CD4-positive, alpha-beta memory T cell (primary cell): ENCODE results near the gene FBXW4. TPM values are rescaled to one million over a fixed set of nuclear protein-coding genes. Genes with fewer than 3 reads are reported as not detected.
A peak's percentile ranks its signal among the peaks of the same experiment; 100 is the strongest.
"Not testable (repeated sequence)": the region's sequence is repeated elsewhere in the genome, so short reads cannot be mapped to it uniquely, and the experiment has no call there.

Source experiments
- CTCF ChIA-PET: fragments of 350-600 bp; sonication (Branson Sonifier 250); formaldehyde crosslinking; loops from one replicate; lab custom pipeline; 2021; ENCODE audit warnings: inconsistent platforms; ENCODE audit not compliant: partially characterized antibody; lab: Charles Lee
- POLR2A ChIA-PET: fragments of 350-600 bp; sonication (Branson Sonifier 250); formaldehyde crosslinking; loops from one replicate; lab custom pipeline; 2021; ENCODE audit not compliant: partially characterized antibody; lab: Charles Lee
- DNase-seq, 5 donors: peaks; one replicate each; pipeline versions ENCODE4 v3.0.0 to v3.0.0-alpha.2; 2020 to 2022; ENCODE audit warnings: mixed read lengths in 1 of 5
- H3K27ac ChIP-seq: one replicate; pipeline ENCODE4 v1.7.0; 2013; ENCODE audit warnings: low read depth, low read length
- H3K27me3 ChIP-seq: 2 replicates; pipeline ENCODE4 v1.7.0; 2013; ENCODE audit warnings: mild to moderate bottlenecking, low read length, moderate library complexity; ENCODE audit not compliant: insufficient read depth
- H3K36me3 ChIP-seq: 2 replicates; pipeline ENCODE4 v1.7.0; 2013; ENCODE audit warnings: mild to moderate bottlenecking, low read length, moderate library complexity; ENCODE audit not compliant: insufficient read depth
- H3K4me1 ChIP-seq: 2 replicates; pipeline ENCODE4 v1.7.0; 2013; ENCODE audit warnings: mild to moderate bottlenecking, low read length, moderate library complexity; ENCODE audit not compliant: insufficient read depth
- H3K4me3 ChIP-seq, 2 donors: one replicate each; pipeline ENCODE4 v1.7.0; 2013; ENCODE audit warnings: low read length in 2 of 2, mild to moderate bottlenecking in 1 of 2
- H3K9me3 ChIP-seq, 2 donors: one replicate each; pipeline ENCODE4 v1.7.0; 2013; ENCODE audit warnings: low read length in 2 of 2, control low read depth in 1 of 2; ENCODE audit not compliant: control insufficient read depth in 1 of 2
- H3K27ac Mint-ChIP-seq, 7 donors: one replicate each; pipeline ENCODE4 v1.8.0; 2020 to 2021; ENCODE audit warnings: mixed read lengths in 7 of 7, mild to moderate bottlenecking in 6 of 7, inconsistent platforms in 3 of 7, moderate library complexity in 3 of 7
- H3K27me3 Mint-ChIP-seq, 2 donors: one replicate each; pipeline ENCODE4 v1.8.0; 2020 to 2021; ENCODE audit warnings: mixed read lengths in 2 of 2
- H3K36me3 Mint-ChIP-seq, 2 donors: one replicate each; pipeline ENCODE4 v1.8.0; 2020 to 2021; ENCODE audit warnings: mixed read lengths in 2 of 2, inconsistent platforms in 1 of 2, mild to moderate bottlenecking in 1 of 2
- H3K4me1 Mint-ChIP-seq, 4 donors: one replicate each; pipeline ENCODE4 v1.8.0; 2020 to 2021; ENCODE audit warnings: mixed read lengths in 4 of 4, mild to moderate bottlenecking in 1 of 4
- H3K4me3 Mint-ChIP-seq, 8 donors: one replicate each; pipeline ENCODE4 v1.8.0; 2020 to 2021; ENCODE audit warnings: mixed read lengths in 8 of 8, mild to moderate bottlenecking in 7 of 8, moderate library complexity in 6 of 8, inconsistent platforms in 3 of 8
- H3K9me3 Mint-ChIP-seq, 8 donors: one replicate each; pipeline ENCODE4 v1.8.0; 2020 to 2021; ENCODE audit warnings: mixed read lengths in 8 of 8, mild to moderate bottlenecking in 5 of 8, inconsistent platforms in 3 of 8, moderate library complexity in 1 of 8
- intact Hi-C: fragments of 100-400 bp; cut with micrococcal nuclease; formaldehyde crosslinking; loops from one replicate; pipeline ENCODE4 v1.15.1; 2023
- polyA plus RNA-seq, 2 donors: library from polyadenylated mRNA; unstranded; fragments of 300-500 nt; fragmentation: Illumina TruSeq; gene quantifications; one replicate each; pipeline ENCODE4 v1.2.3, GENCODE V29; 2021
- total RNA-seq, 2 experiments: library from RNA; stranded (reverse); gene quantifications; one replicate each; pipeline ENCODE4 v1.2.3, GENCODE V29; 2021

FBXW4 gene
- total and polyA plus RNA-seq, 4 experiments from 2014 or later, result 5.1 to 96.6 (median 46.7) TPM

DNA sequence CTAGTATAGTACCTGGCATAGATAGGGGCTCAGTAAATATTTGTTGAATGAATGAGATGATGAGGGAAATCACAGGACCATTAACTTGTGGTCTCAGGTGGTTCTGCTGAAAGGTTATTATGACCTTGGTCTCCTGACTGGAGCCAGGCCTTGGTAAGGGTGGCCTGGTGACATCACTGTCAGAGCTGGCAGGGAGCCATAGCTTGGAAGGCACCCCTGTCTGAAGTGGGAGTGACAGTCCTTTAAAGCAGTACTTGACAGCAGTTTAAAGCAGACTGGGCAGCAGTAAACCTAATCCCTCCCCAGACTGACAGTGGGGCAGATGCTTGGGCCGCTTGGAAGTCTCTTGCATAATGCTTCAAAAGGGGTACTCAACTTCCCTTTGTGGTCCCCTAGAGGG is 93.4 kb downstream of the FBXW4 start:
- Mint-ChIP-seq H3K9me3 (no peaks in the 10 kb centered on the region), H3K36me3 (peaks cover 8 to 21% of the 10 kb centered on the region in 2 donors), H3K27ac (peak overlapping the region in 2 of 7 donors; percentile 27 to 75), H3K4me3 (no peak overlapping the region), H3K27me3 (no peaks in the 10 kb centered on the region), H3K4me1 (no peaks in the 10 kb centered on the region)
- Histone ChIP-seq H3K27ac (no peak overlapping the region), H3K27me3 (no peaks in the 10 kb centered on the region), H3K9me3 (no peaks in the 10 kb centered on the region), H3K4me3 (no peak overlapping the region), H3K36me3 (peaks cover under 1% of the 10 kb centered on the region), H3K4me1 (no peaks in the 10 kb centered on the region)
- intact Hi-C loops, result no loop called here
- no peak for DNase-seq
- CTCF ChIA-PET, result interaction anchor here (1.2 to 3.2 kb wide), 3 partner anchors 14 to 180 kb away, joined by 3 to 26 read pairs (median 4); no protein-coding TSS in a partner anchor
- POLR2A ChIA-PET, result no interaction called here

DNA sequence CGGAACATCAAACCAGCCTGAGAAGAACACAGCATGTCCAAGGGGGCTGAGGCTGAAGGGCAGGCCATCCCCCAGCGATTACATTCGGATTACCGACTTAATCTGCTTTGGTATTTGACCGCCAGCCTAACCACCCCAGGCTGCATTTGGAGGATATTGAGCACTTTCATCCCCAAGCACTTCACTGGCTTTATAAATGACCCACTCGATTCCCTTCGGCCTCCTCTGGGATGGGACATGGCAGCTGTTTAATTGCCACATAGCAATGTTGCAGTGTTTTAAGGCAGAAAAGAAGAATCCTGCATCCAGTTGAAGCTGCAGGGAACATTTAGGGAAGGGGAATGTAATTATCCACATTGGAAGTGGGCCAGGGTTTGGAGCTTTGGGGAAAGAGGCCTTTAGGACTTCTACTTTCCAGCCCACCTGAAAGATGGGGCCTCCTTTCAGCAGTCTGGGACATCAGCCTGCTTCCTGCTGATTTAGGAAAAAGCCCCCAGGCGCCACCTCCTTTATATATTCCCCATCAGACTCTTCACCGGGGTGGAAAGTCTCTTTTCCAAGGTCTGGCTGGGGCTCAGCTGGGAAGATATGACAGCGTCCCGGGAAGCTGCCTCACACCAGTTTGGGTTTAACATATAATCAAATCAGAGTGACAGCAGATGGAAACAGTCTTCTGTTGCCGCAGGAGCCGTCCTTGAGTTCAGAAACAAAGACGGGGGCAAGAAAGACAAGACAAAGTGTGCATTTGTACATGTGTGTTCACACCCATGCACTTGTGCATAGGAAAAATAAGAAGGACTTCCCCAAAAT is 97.7 kb downstream of the FBXW4 start:
- no peaks in the 10 kb centered on the region for H3K36me3 ChIP-seq
- POLR2A ChIA-PET, result no interaction called here
- H3K9me3 ChIP-seq, result no peaks in the 10 kb centered on the region
- H3K27me3 Mint-ChIP-seq, result no peaks in the 10 kb centered on the region
- DNase-seq, result no peak
- peaks cover 0 to 1% of the 10 kb centered on the region in 2 donors for H3K36me3 Mint-ChIP-seq
- H3K4me1 Mint-ChIP-seq, result no peaks in the 10 kb centered on the region
- H3K4me3 Mint-ChIP-seq, result no peak overlapping the region
- H3K4me3 ChIP-seq, result no peak overlapping the region
- CTCF ChIA-PET, result no interaction called here
- no peaks in the 10 kb centered on the region for H3K4me1 ChIP-seq
- H3K9me3 Mint-ChIP-seq, result no peaks in the 10 kb centered on the region
- H3K27ac Mint-ChIP-seq, result peak overlapping the region in 1 of 7 donors; percentile 48
- intact Hi-C loops, result no loop called here
- H3K27me3 ChIP-seq, result no peaks in the 10 kb centered on the region
- H3K27ac ChIP-seq, result no peak overlapping the region

DNA sequence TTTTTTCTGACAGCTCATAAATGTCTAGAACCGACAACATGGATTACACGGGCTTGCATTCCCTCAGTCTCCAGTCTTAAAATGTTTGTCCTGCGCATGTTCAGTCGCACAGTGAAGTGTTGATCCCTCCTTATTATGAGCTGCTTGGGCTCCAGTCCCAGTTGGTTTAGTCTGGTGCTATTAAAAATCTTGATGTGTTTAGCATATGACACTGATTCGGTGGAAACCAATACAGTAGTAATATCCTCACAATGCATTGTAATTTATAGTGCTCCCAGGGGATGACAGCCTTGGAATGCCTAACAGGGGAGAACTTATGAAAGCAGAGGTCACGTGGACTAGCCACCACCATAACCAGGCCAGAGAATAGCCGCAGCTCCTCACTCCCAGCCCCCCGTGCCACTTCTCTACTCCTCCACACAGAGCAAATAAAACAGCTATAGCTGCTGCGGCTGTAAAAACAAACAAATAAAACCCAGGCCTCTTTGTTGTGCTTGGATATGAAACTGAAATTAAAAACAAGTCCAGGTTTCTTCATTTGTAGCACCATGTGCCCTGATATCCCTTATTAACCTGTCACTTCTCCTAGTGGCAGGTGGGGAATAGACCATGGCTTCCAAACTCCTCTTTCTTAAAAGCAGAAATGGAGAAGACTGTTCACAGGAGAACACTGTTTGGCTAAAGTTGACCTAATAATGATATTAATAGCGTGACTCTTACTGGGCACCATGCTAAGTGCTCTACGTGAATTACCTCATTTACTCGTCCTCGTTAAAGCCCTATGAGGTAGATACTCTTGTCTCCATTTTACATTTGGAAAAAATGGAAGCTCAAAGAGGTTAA is 99.2 kb downstream of the FBXW4 start:
- Mint-ChIP-seq H3K4me3 (no peak overlapping the region), H3K27ac (no peak overlapping the region), H3K4me1 (no peaks in the 10 kb centered on the region), H3K27me3 (no peaks in the 10 kb centered on the region), H3K9me3 (no peaks in the 10 kb centered on the region), H3K36me3 (peaks cover 0 to 1% of the 10 kb centered on the region in 2 donors)
- Histone ChIP-seq H3K27ac (no peak overlapping the region), H3K4me3 (no peak overlapping the region), H3K9me3 (no peaks in the 10 kb centered on the region), H3K4me1 (no peaks in the 10 kb centered on the region), H3K36me3 (no peaks in the 10 kb centered on the region), H3K27me3 (no peaks in the 10 kb centered on the region)
- ChIA-PET CTCF (interaction anchor here (1.0 kb wide), 1 partner anchor 25 kb away, joined by 3 read pairs; no protein-coding TSS in a partner anchor), POLR2A (no interaction called here)
- DNase-seq, result no peak
- intact Hi-C loops, result no loop called here

DNA sequence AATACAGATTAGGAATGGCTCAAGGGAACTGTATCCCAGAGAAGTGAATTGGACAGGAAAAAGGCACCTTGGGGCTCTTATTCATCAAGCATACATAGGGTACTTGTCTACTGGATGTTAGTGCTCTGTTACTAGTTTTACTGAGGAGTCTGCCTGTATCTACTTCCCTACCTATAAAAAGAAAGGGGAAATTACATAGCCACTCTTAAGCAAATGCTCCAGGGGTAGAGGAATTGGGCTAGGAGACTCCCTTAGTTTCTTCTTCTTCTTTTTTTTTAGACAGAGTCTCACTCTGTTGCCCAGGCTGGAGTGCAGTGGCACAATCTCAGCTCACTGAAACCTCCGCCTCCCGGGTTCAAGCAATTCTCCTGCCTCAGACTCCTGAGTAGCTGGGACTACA is 101.6 kb downstream of the FBXW4 start:
- H3K27me3 ChIP-seq, H3K27ac Mint-ChIP-seq, intact Hi-C loops, H3K9me3 ChIP-seq, DNase-seq, H3K4me3 ChIP-seq, H3K27ac ChIP-seq, H3K36me3 Mint-ChIP-seq, H3K4me1 ChIP-seq, H3K27me3 Mint-ChIP-seq, H3K4me1 Mint-ChIP-seq, H3K36me3 ChIP-seq, POLR2A ChIA-PET, H3K9me3 Mint-ChIP-seq, H3K4me3 Mint-ChIP-seq: not testable (repeated sequence)
- CTCF ChIA-PET, result interaction anchor here (1.0 kb wide), 1 partner anchor 9 kb away, joined by 3 read pairs; no protein-coding TSS in a partner anchor

DNA sequence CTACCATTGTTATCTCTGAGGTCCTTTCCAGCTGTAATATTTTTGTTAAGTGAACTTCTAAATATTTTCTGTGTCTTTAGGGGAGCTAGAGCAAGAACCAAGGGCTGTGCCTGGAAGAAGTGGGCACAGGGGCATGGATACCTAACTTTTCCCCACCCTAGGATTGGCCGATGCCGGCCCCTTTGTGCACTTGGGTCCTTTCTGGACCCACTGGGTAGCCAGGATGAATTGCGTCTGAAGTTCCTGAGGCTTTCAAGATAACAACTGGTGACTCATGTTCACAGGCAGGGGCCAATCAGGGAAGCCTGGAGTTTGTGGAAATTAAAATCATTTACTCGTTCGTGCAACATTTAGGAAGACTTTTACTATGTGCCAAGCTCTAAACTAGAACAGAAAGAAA is 106.1 kb downstream of the FBXW4 start:
- Mint-ChIP-seq H3K4me3 (peak overlapping the region; percentile 94 to 97 (median 94)), H3K9me3 (no peaks in the 10 kb centered on the region), H3K4me1 (peaks cover 11 to 40% (median 26%) of the 10 kb centered on the region in 4 donors), H3K27me3 (no peaks in the 10 kb centered on the region), H3K27ac (peak overlapping the region in 1 of 7 donors; percentile 82), H3K36me3 (peaks cover 9 to 18% of the 10 kb centered on the region in 2 donors)
- no peak for DNase-seq
- peak overlapping the region; percentile 79 to 81 for H3K4me3 ChIP-seq
- ChIA-PET POLR2A (interaction anchor here (0.6 to 1.4 kb wide), 2 partner anchors 13 to 15 kb away, joined by 3 to 4 read pairs; no protein-coding TSS in a partner anchor), CTCF (interaction anchor here (0.9 to 3.8 kb wide), 3 partner anchors 14 to 18 kb away, joined by 3 to 18 read pairs (median 13); no protein-coding TSS in a partner anchor)
- no peaks in the 10 kb centered on the region for H3K9me3 ChIP-seq
- H3K4me1 ChIP-seq, result peaks cover 17% of the 10 kb centered on the region
- H3K27ac ChIP-seq, result no peak overlapping the region
- H3K36me3 ChIP-seq, result peaks cover 5% of the 10 kb centered on the region
- H3K27me3 ChIP-seq, result no peaks in the 10 kb centered on the region
- intact Hi-C loops, result loop anchor here (1.0 to 5.0 kb wide), 2 partner anchors 19 to 193 kb away; partner anchors contain the start of gene NPM3

DNA sequence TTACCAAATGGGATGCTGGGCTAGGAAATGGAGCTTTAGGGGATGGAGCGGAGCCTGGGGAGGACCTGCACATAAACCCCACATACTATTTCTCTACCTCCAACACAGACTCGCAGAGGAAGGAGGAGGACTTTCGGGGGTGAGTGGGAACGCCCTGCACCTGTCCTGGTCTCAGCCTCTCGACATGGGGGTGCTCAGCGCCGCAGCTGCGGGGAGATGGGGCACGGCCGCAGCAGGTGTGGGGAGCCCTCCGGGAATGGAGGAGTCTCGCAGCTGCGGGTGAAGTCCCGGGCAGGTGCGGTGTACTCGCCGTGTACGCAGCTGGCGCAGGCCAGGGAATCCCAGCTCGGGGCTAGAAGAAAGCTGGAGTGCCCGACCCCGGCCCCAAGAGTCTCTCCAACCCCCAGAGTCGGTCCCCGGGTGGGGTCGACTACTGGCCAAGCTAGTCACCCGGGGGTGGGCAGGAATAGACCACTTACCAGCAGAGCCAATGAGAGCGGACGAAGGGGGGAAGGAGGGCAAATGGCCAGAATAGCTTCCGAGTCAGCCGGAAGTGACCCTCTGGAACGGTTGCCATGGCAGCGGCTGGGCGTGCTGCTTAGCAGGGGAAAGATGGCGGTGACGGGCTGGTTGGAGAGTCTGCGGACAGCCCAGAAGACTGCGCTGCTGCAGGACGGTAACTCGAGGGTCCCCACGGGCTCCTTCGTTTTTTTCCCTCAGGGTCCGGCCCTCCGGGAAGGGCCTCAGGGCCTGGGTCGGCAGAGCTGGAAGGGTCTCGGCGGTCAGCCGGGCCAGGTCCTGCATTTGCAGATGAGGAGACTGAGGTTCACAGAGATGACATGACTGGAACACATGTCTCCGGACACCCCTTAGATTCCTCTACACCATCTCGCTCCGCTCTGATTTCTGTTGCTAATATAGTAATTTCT is 107.0 kb downstream of the FBXW4 start, which contains the start of the genes DPCD and POLL:
Gene DPCD (plus strand): TSS at position 597 of the 929 bp plus-strand sequence. CDS start 16 bp downstream, at position 613.
Gene POLL (minus strand): TSS at position 533 of the 929 bp plus-strand sequence. CDS start 897 bp downstream, outside the sequence.
- peak; percentile 83 to 86 (median 85) for DNase-seq
- Mint-ChIP-seq H3K27ac (peak within 1 kb of the TSS; percentile 82 to 93 (median 91)), H3K9me3 (no peaks in the 10 kb centered on the region), H3K4me1 (peaks cover 11 to 40% (median 26%) of the 10 kb centered on the region in 4 donors), H3K36me3 (peaks cover 18 to 27% of the 10 kb centered on the region in 2 donors), H3K4me3 (peak within 1 kb of the TSS; percentile 94 to 97 (median 94)), H3K27me3 (no peaks in the 10 kb centered on the region)
- Histone ChIP-seq H3K27me3 (no peaks in the 10 kb centered on the region), H3K36me3 (peaks cover 6% of the 10 kb centered on the region), H3K9me3 (no peaks in the 10 kb centered on the region), H3K4me3 (peak within 1 kb of the TSS; percentile 79 to 81), H3K27ac (peak within 1 kb of the TSS; percentile 64), H3K4me1 (peaks cover 17% of the 10 kb centered on the region)
- ChIA-PET POLR2A (interaction anchor here (0.6 to 2.3 kb wide), 7 partner anchors 10 to 657 kb away, joined by 3 to 12 read pairs (median 4); partner anchors contain the start of gene GBF1), CTCF (interaction anchor here (1.0 to 3.8 kb wide), 3 partner anchors 15 to 374 kb away, joined by 3 to 18 read pairs (median 13); no protein-coding TSS in a partner anchor)
- intact Hi-C loops, result loop anchor here (1.0 to 5.0 kb wide), 2 partner anchors 18 to 194 kb away; partner anchors contain the start of gene NPM3
